ENCODE results near the gene GPR31.

The GPR31 gene

GRCh38 chr6:167111597-167111996 is 46.2 kb downstream of the GPR31 start:
- TF ChIP-seq, protein P1, sequence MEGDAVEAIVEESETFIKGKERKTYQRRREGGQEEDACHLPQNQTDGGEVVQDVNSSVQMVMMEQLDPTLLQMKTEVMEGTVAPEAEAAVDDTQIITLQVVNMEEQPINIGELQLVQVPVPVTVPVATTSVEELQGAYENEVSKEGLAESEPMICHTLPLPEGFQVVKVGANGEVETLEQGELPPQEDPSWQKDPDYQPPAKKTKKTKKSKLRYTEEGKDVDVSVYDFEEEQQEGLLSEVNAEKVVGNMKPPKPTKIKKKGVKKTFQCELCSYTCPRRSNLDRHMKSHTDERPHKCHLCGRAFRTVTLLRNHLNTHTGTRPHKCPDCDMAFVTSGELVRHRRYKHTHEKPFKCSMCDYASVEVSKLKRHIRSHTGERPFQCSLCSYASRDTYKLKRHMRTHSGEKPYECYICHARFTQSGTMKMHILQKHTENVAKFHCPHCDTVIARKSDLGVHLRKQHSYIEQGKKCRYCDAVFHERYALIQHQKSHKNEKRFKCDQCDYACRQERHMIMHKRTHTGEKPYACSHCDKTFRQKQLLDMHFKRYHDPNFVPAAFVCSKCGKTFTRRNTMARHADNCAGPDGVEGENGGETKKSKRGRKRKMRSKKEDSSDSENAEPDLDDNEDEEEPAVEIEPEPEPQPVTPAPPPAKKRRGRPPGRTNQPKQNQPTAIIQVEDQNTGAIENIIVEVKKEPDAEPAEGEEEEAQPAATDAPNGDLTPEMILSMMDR (IDR thresholded peaks at IDR 0.05), result no peak
- Histone ChIP-seq H3K27me3 (peaks cover 0 to 7% of the 10 kb centered on the region in 2 donors), H3K27ac (no peak overlapping the region), H3K4me3 (no peak overlapping the region), H3K9me3 (no peaks in the 10 kb centered on the region), H3K4me1 (peaks cover 0 to 9% (median 3%) of the 10 kb centered on the region in 4 donors), H3K36me3 (no peaks in the 10 kb centered on the region)
- DNase-seq, result no peak
- intact Hi-C loops (cut with DNase I; ENCODE audit: low total_unique reads), result no loop called here

DNA sequence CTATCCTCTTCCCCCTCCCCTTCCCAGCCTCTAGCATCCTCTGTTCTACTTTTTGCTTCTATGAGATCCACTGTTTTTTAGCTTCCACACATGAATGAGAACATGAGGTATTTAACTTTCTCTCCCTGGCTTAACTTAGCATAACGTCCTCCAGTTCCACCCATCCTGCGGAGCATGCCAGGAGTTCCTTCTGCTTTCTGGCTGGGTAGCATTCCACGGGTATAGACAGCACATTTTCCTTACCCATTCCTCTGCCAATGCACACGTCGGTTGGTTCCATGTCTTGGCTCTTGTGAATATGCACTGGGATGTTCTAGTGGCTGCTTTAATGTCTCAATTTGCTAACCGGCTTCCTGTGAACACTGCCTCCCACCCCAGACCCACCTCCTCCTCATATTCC is 48.1 kb downstream of the GPR31 start:
- H3K27ac ChIP-seq, result no peak overlapping the region
- H3K4me3 ChIP-seq, result no peak overlapping the region
- intact Hi-C loops (cut with DNase I; ENCODE audit: low total_unique reads), result no loop called here
- no peaks in the 10 kb centered on the region for H3K36me3 ChIP-seq
- H3K4me1 ChIP-seq, result no peaks in the 10 kb centered on the region
- TF ChIP-seq, protein P1 (IDR thresholded peaks at IDR 0.05), result no peak
- no peaks in the 10 kb centered on the region for H3K27me3 ChIP-seq
- DNase-seq, result no peak
- no peaks in the 10 kb centered on the region for H3K9me3 ChIP-seq

- Histone ChIP-seq H3K9me3 (no peaks in the 10 kb centered on the region), H3K4me3 (no peak overlapping the region), H3K4me1 (no peaks in the 10 kb centered on the region), H3K27ac (no peak overlapping the region), H3K27me3 (no peaks in the 10 kb centered on the region), H3K36me3 (no peaks in the 10 kb centered on the region)
- DNase-seq, result no peak
- TF ChIP-seq, protein P1 (IDR thresholded peaks at IDR 0.05), result no peak
- intact Hi-C loops (cut with DNase I; ENCODE audit: low total_unique reads), result no loop called here
Observed at GRCh38 chr6:167108278-167108677, 49.5 kb downstream of the GPR31 start.

- no peaks in the 10 kb centered on the region for H3K9me3 ChIP-seq
- H3K27me3 ChIP-seq, result no peaks in the 10 kb centered on the region
- no peak for DNase-seq
- no peaks in the 10 kb centered on the region for H3K4me1 ChIP-seq
- no peak overlapping the region for H3K27ac ChIP-seq
- H3K4me3 ChIP-seq, result no peak overlapping the region
- intact Hi-C loops (cut with DNase I; ENCODE audit: low total_unique reads), result no loop called here
- H3K36me3 ChIP-seq, result no peaks in the 10 kb centered on the region
- TF ChIP-seq, protein P1 (IDR thresholded peaks at IDR 0.05), result no peak
Observed at GRCh38 chr6:167107787-167108186, 50.0 kb downstream of the GPR31 start.

- DNase-seq, result no peak
- intact Hi-C loops (cut with DNase I; ENCODE audit: low total_unique reads), result no loop called here
- Histone ChIP-seq H3K4me1 (no peaks in the 10 kb centered on the region), H3K27ac (no peak overlapping the region), H3K4me3 (no peak overlapping the region), H3K27me3 (no peaks in the 10 kb centered on the region), H3K9me3 (no peaks in the 10 kb centered on the region), H3K36me3 (no peaks in the 10 kb centered on the region)
- TF ChIP-seq, protein P1 (IDR thresholded peaks at IDR 0.05), result no peak
Observed at GRCh38 chr6:167106406-167106805, 51.4 kb downstream of the GPR31 start.
